ENCODE data around the gene MPC1.

DNA sequence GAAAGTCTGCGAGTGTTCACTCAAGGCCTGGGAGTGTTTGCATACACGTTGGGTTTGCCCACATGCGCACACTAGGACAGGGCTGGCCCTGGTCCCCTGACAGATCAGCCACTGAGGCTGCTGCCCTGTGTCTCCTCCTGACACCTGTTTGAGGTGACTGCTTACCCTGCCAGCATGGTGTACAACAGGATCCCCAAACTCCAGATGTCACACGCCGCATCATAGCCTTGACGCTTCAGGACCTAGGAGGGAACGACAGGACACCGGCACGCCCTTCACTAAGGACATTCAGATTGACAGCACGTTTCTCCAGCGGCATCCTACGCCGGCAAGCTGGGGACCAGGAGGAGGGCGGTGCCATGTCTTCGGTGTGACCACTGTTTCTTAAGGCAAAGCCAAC is 37.0 kb upstream of the MPC1 start:
- TF ChIP-seq POLR2AphosphoS5 (IDR thresholded peaks at IDR 0.05) (no peak), EP300 (conservative IDR thresholded peaks at IDR 0.05; ENCODE audit: poor library complexity, severe bottlenecking) (no peak), EZH2 (IDR thresholded peaks at IDR 0.05; ENCODE audit: borderline replicate concordance, insufficient read depth, low read length, poor library complexity, severe bottlenecking) (no peak)
- TF ChIP-seq, protein P1, sequence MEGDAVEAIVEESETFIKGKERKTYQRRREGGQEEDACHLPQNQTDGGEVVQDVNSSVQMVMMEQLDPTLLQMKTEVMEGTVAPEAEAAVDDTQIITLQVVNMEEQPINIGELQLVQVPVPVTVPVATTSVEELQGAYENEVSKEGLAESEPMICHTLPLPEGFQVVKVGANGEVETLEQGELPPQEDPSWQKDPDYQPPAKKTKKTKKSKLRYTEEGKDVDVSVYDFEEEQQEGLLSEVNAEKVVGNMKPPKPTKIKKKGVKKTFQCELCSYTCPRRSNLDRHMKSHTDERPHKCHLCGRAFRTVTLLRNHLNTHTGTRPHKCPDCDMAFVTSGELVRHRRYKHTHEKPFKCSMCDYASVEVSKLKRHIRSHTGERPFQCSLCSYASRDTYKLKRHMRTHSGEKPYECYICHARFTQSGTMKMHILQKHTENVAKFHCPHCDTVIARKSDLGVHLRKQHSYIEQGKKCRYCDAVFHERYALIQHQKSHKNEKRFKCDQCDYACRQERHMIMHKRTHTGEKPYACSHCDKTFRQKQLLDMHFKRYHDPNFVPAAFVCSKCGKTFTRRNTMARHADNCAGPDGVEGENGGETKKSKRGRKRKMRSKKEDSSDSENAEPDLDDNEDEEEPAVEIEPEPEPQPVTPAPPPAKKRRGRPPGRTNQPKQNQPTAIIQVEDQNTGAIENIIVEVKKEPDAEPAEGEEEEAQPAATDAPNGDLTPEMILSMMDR (IDR thresholded peaks at IDR 0.05; ENCODE audit: poor library complexity, severe bottlenecking): no peak
- TF ChIP-seq, protein P2, sequence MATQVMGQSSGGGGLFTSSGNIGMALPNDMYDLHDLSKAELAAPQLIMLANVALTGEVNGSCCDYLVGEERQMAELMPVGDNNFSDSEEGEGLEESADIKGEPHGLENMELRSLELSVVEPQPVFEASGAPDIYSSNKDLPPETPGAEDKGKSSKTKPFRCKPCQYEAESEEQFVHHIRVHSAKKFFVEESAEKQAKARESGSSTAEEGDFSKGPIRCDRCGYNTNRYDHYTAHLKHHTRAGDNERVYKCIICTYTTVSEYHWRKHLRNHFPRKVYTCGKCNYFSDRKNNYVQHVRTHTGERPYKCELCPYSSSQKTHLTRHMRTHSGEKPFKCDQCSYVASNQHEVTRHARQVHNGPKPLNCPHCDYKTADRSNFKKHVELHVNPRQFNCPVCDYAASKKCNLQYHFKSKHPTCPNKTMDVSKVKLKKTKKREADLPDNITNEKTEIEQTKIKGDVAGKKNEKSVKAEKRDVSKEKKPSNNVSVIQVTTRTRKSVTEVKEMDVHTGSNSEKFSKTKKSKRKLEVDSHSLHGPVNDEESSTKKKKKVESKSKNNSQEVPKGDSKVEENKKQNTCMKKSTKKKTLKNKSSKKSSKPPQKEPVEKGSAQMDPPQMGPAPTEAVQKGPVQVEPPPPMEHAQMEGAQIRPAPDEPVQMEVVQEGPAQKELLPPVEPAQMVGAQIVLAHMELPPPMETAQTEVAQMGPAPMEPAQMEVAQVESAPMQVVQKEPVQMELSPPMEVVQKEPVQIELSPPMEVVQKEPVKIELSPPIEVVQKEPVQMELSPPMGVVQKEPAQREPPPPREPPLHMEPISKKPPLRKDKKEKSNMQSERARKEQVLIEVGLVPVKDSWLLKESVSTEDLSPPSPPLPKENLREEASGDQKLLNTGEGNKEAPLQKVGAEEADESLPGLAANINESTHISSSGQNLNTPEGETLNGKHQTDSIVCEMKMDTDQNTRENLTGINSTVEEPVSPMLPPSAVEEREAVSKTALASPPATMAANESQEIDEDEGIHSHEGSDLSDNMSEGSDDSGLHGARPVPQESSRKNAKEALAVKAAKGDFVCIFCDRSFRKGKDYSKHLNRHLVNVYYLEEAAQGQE (IDR thresholded peaks at IDR 0.05; ENCODE audit: borderline replicate concordance): no peak
